CD14-positive monocyte (primary cell): ENCODE results near the gene MRPS2. TPM values are rescaled to one million over a fixed set of nuclear protein-coding genes. Genes with fewer than 3 reads are reported as not detected.
"Not testable (repeated sequence)": the region's sequence is repeated elsewhere in the genome, so short reads cannot be mapped to it uniquely, and the experiment has no call there.

Experiments
- DNase-seq, 3 donors: peaks; one replicate each; pipeline ENCODE4 v3.0.0-alpha.2; 2011 to 2022
- H2AFZ ChIP-seq: 2 replicates; pipeline ENCODE4 v1.6.0; 2012; ENCODE audit warnings: mild to moderate bottlenecking, low read depth, low read length, inconsistent platforms; ENCODE audit not compliant: insufficient read depth, poor library complexity, severe bottlenecking
- H3K27ac ChIP-seq, 2 donors: 1 replicate in 1 of 2; 2 replicates in 1 of 2; pipeline ENCODE4 v1.5.1; 2012 to 2013; ENCODE audit warnings: low read length in 2 of 2, control low read depth in 1 of 2, inconsistent platforms in 1 of 2, low read depth in 1 of 2, mild to moderate bottlenecking in 1 of 2
- H3K27me3 ChIP-seq, 2 donors: one replicate each; pipeline versions ENCODE4 v1.6.0 to v1.6.1; 2011 to 2013; ENCODE audit warnings: low read length in 2 of 2; ENCODE audit not compliant: control insufficient read depth in 2 of 2, insufficient read depth in 2 of 2
- H3K36me3 ChIP-seq, 2 donors: replicated peaks in 1 of 2; 1 replicate in 1 of 2; 2 replicates in 1 of 2; pipeline versions ENCODE4 v1.5.1 to v1.6.1; 2012 to 2013; ENCODE audit warnings: low read length in 2 of 2, control low read depth in 1 of 2, inconsistent platforms in 1 of 2, mild to moderate bottlenecking in 1 of 2; ENCODE audit not compliant: insufficient read depth in 2 of 2, control insufficient read depth in 1 of 2
- H3K4me1 ChIP-seq, 2 donors: 1 replicate in 1 of 2; 2 replicates in 1 of 2; pipeline versions ENCODE4 v1.5.1 to v1.6.1; 2012 to 2013; ENCODE audit warnings: low read length in 2 of 2, control low read depth in 1 of 2, inconsistent platforms in 1 of 2, mild to moderate bottlenecking in 1 of 2, moderate library complexity in 1 of 2; ENCODE audit not compliant: insufficient read depth in 2 of 2, control insufficient read depth in 1 of 2
- H3K4me2 ChIP-seq: replicated peaks from 2 replicates; pipeline ENCODE3; 2012; ENCODE audit warnings: low read length, moderate library complexity, mild to moderate bottlenecking; ENCODE audit not compliant: poor library complexity, severe bottlenecking; ENCODE audit errors: extremely low read depth
- H3K4me3 ChIP-seq, 3 experiments: fragments of 200-600 bp in 1 of 3; sonication (generic) in 1 of 3; replicated peaks in 1 of 3; 1 replicate in 2 of 3; 2 replicates in 1 of 3; pipeline ENCODE4 v1.5.1; 2011 to 2013; ENCODE audit warnings: low read length in 3 of 3, mild to moderate bottlenecking in 3 of 3, control low read depth in 2 of 3, low read depth in 2 of 3, inconsistent platforms in 1 of 3, moderate library complexity in 1 of 3
- H3K79me2 ChIP-seq: 2 replicates; pipeline ENCODE4 v1.6.0; 2012; ENCODE audit warnings: mild to moderate bottlenecking, control low read depth, inconsistent platforms, low read length, moderate library complexity; ENCODE audit not compliant: insufficient read depth
- H3K9ac ChIP-seq: 2 replicates; pipeline ENCODE4 v1.6.0; 2017; ENCODE audit warnings: low read length, mild to moderate bottlenecking; ENCODE audit not compliant: insufficient read depth, poor library complexity, severe bottlenecking
- H3K9me3 ChIP-seq, 2 donors: replicated peaks in 1 of 2; 1 replicate in 1 of 2; 2 replicates in 1 of 2; pipeline versions ENCODE4 v1.5.1 to v1.6.1; 2012 to 2013; ENCODE audit warnings: low read length in 2 of 2, control low read depth in 1 of 2; ENCODE audit not compliant: control insufficient read depth in 1 of 2, insufficient read depth in 1 of 2
- H4K20me1 ChIP-seq: 2 replicates; pipeline ENCODE4 v1.6.0; 2012; ENCODE audit warnings: mild to moderate bottlenecking, low read length, control low read depth, moderate library complexity; ENCODE audit not compliant: insufficient read depth
- H3K27ac Mint-ChIP-seq, 7 donors: one replicate each; pipeline ENCODE4 v1.8.0; 2020; ENCODE audit warnings: mild to moderate bottlenecking in 7 of 7, mixed read lengths in 7 of 7, moderate library complexity in 6 of 7, inconsistent platforms in 2 of 7
- H3K27me3 Mint-ChIP-seq, 3 donors: one replicate each; pipeline ENCODE4 v1.8.0; 2021 to 2022; ENCODE audit warnings: low read depth in 3 of 3, mild to moderate bottlenecking in 3 of 3, mixed read lengths in 3 of 3, moderate library complexity in 3 of 3, inconsistent platforms in 1 of 3
- H3K36me3 Mint-ChIP-seq, 2 donors: one replicate each; pipeline ENCODE4 v1.8.0; 2020; ENCODE audit warnings: mixed read lengths in 2 of 2, inconsistent platforms in 1 of 2, mild to moderate bottlenecking in 1 of 2
- H3K4me1 Mint-ChIP-seq: one replicate; pipeline ENCODE4 v1.8.0; 2020; ENCODE audit warnings: mild to moderate bottlenecking, mixed read lengths
- H3K4me3 Mint-ChIP-seq, 2 donors: one replicate each; pipeline ENCODE4 v1.8.0; 2020; ENCODE audit warnings: mild to moderate bottlenecking in 2 of 2, mixed read lengths in 2 of 2, moderate library complexity in 1 of 2
- H3K9me3 Mint-ChIP-seq, 7 donors: one replicate each; pipeline ENCODE4 v1.8.0; 2020 to 2022; ENCODE audit warnings: mixed read lengths in 7 of 7, mild to moderate bottlenecking in 6 of 7, moderate library complexity in 6 of 7, inconsistent platforms in 2 of 7
- WGBS: methylation state at CpG from one replicate; pipeline ENCODE4 v1.1.5; 2013; ENCODE audit warnings: missing lambda C conversion rate; ENCODE audit not compliant: insufficient coverage; 5-methylcytosine and 5-hydroxymethylcytosine counted together
- intact Hi-C, 2 donors: fragments of 100-400 bp; cut with micrococcal nuclease; formaldehyde crosslinking; loops; one replicate each; pipeline versions ENCODE4 v1.15.0 to v1.15.1; 2023
- polyA plus RNA-seq, 3 donors: library from polyadenylated mRNA; depleted of rRNA in 1 of 3; unstranded in 2 of 3; stranded (reverse) in 1 of 3; fragments of 300-500 nt in 2 of 3; fragments of >200 nt in 1 of 3; fragmentation: Illumina TruSeq in 2 of 3; gene quantifications; 1 replicate in 2 of 3; 2 replicates in 1 of 3; pipeline ENCODE4 v1.2.3, GENCODE V29; 2012 to 2021
- TF ChIP-seq, protein P1 (sequence below): fragments of 200-600 bp; IDR thresholded peaks from one replicate; pipeline ENCODE4 v1.8.0; 2022; ENCODE audit warnings: antibody characterized with exemption, mild to moderate bottlenecking

The MRPS2 gene
- polyA plus RNA-seq, 3 donors = 27.9 to 54.4 (median 30.2) TPM

DNA sequence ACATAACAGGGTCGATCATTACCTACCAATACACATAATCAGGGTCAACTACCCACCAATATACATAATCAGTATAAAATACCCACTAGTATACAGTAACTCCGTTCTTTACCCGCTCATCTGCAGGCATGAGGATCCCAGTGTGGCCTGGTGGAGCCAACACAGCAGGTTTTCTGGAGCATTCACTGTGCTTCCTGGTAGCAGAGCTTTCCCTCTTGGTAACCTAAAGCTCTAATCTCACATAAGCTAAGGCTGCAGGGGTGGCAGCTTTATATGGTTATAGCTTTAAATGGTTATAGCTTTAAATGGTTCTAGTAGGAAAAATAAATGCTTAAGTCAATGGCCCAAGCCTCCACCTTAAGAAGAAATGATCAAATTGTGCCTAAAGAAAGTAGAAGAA is 32.6 kb downstream of the MRPS2 start:
- Histone ChIP-seq H3K9ac (no peak overlapping the region), H3K9me3 (no peaks in the 10 kb centered on the region), H3K27ac (no peak overlapping the region), H3K4me3 (no peak overlapping the region), H3K4me2 (no peak overlapping the region), H3K36me3 (no peaks in the 10 kb centered on the region), H3K4me1 (no peaks in the 10 kb centered on the region), H3K79me2 (no peaks in the 10 kb centered on the region), H2AFZ (no peak overlapping the region), H3K27me3 (peaks cover 0 to 3% of the 10 kb centered on the region in 2 donors), H4K20me1 (no peaks in the 10 kb centered on the region)
- Mint-ChIP-seq H3K27me3 (peaks cover 7 to 25% (median 11%) of the 10 kb centered on the region in 3 donors), H3K9me3 (peaks cover 0 to 8% (median 2%) of the 10 kb centered on the region in 7 donors), H3K36me3 (no peaks in the 10 kb centered on the region), H3K4me3 (no peak overlapping the region), H3K4me1 (no peaks in the 10 kb centered on the region), H3K27ac (peak overlapping the region in 1 of 7 donors; percentile 48)
- TF ChIP-seq, protein P1, sequence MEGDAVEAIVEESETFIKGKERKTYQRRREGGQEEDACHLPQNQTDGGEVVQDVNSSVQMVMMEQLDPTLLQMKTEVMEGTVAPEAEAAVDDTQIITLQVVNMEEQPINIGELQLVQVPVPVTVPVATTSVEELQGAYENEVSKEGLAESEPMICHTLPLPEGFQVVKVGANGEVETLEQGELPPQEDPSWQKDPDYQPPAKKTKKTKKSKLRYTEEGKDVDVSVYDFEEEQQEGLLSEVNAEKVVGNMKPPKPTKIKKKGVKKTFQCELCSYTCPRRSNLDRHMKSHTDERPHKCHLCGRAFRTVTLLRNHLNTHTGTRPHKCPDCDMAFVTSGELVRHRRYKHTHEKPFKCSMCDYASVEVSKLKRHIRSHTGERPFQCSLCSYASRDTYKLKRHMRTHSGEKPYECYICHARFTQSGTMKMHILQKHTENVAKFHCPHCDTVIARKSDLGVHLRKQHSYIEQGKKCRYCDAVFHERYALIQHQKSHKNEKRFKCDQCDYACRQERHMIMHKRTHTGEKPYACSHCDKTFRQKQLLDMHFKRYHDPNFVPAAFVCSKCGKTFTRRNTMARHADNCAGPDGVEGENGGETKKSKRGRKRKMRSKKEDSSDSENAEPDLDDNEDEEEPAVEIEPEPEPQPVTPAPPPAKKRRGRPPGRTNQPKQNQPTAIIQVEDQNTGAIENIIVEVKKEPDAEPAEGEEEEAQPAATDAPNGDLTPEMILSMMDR = no peak
- intact Hi-C loops = no loop called here
- 92% methylated on average over 3 of the region's 3 CpGs for WGBS
- peak in 1 of 3 donors; percentile 1 for DNase-seq

DNA sequence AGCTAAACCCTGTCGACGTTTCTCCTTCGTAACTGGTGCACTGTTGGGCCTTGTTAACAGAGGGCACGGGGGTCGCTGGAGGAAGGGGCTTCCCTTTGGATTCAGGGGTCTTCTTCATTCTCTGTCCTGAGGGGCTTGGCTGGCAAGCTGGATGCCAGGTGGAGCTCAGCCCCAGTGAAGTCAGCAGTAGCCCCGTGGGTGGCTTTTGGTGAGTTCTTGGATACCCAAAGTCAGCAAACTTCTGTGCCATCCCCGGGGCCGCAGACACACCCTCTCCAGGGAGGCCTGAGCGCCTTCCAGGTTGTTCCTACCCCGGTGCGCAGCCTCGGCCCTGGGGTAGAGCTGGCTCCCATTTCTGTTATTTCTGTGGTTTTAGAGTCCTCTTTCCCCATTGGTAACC is 33.2 kb downstream of the MRPS2 start:
- Mint-ChIP-seq H3K4me3 (peak overlapping the region in 1 of 2 donors; percentile 16), H3K9me3 (peaks cover 0 to 8% (median 2%) of the 10 kb centered on the region in 7 donors), H3K27ac (no peak overlapping the region), H3K27me3 (peaks cover 4 to 25% (median 11%) of the 10 kb centered on the region in 3 donors), H3K4me1 (no peaks in the 10 kb centered on the region), H3K36me3 (no peaks in the 10 kb centered on the region)
- no peaks in the 10 kb centered on the region for H3K9me3 ChIP-seq
- TF ChIP-seq, protein P1 = no peak
- H3K4me3 ChIP-seq = no peak overlapping the region
- no peaks in the 10 kb centered on the region for H3K79me2 ChIP-seq
- intact Hi-C loops = no loop called here
- no peak overlapping the region for H3K27ac ChIP-seq
- no peak overlapping the region for H2AFZ ChIP-seq
- peaks cover 0 to 3% of the 10 kb centered on the region in 2 donors for H3K27me3 ChIP-seq
- no peaks in the 10 kb centered on the region for H3K36me3 ChIP-seq
- H3K4me2 ChIP-seq = no peak overlapping the region
- WGBS = 96% methylated on average over 6 of the region's 12 CpGs
- H3K4me1 ChIP-seq = no peaks in the 10 kb centered on the region
- H3K9ac ChIP-seq = no peak overlapping the region
- no peaks in the 10 kb centered on the region for H4K20me1 ChIP-seq
- DNase-seq = no peak

DNA sequence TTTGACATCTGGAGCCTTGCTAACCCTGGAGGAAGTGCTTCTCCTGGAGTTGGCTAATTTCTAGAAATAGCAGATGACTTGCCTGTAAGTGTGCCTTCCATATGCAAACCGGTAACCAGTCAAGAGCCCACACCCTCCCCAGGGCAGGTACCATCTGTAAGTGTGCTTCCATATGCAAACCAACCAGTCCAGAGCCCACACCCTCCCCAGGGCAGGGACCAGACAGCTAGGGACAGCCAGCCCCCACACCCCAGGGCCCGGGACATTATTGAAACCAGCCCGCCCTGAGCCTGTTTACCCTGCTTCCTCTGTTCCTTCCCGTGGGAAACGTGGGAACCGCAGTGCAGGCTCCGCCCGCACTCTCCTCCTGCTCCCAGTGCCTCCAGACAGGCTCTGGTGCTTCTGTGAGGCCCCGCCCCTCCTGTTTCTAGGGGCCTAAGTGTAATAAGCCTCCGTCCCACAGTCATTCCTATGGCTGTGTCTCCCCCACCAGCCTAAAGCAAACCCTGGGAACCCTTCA is 33.8 kb downstream of the MRPS2 start:
- H4K20me1 ChIP-seq, DNase-seq, intact Hi-C loops, H3K79me2 ChIP-seq, H3K9ac ChIP-seq, H2AFZ ChIP-seq, H3K9me3 Mint-ChIP-seq, H3K36me3 ChIP-seq, H3K4me3 ChIP-seq, H3K27ac Mint-ChIP-seq, H3K9me3 ChIP-seq, H3K4me2 ChIP-seq, H3K4me1 Mint-ChIP-seq, H3K36me3 Mint-ChIP-seq, H3K27ac ChIP-seq, H3K4me1 ChIP-seq, H3K27me3 ChIP-seq: not testable (repeated sequence)
- Mint-ChIP-seq H3K4me3 (peak overlapping the region in 1 of 2 donors; percentile 16), H3K27me3 (peaks cover 4 to 27% (median 11%) of the 10 kb centered on the region in 3 donors)
- 36% methylated on average over 9 of the region's 10 CpGs for WGBS
